Uterus (tissue), 2 donors: ENCODE measurements around the gene SNX30.

Experiments used
- POLR2A ChIP-seq, 2 donors: fragments of 450-650 bp; IDR thresholded peaks; one replicate each; pipeline ENCODE4 v1.6.1; 2016; ENCODE audit warnings: antibody characterized with exemption in 2 of 2, mild to moderate bottlenecking in 1 of 2, moderate library complexity in 1 of 2
- TF ChIP-seq, protein P1 (sequence below), 4 experiments: fragments of 200-600 bp in 2 of 4; fragments of 450-650 bp in 2 of 4; sonication (generic) in 2 of 4; IDR thresholded peaks; one replicate each; pipeline ENCODE4 v1.5.1; 2016 to 2019; ENCODE audit warnings: antibody characterized with exemption in 4 of 4, mild to moderate bottlenecking in 2 of 4, moderate library complexity in 1 of 4

DNA sequence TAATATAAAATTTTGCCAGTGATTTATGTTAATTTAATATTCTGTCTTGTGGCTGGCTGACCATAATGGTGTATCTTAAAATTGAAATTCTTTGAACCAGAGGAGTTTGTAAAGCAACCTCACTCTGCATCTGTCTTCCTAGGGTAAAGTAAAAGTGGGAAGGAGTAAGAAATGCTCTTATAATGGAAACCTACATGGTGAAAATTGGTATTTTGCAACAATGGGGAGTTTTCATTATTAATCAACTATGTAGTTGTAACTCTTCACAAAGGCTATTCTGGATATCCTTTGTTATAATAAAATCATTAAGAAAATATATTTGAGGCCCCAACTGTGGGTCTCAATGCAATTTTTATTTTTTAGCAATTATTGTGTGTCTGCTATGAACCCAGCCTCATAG is 44.2 kb downstream of the SNX30 start:
- TF ChIP-seq, protein P1, sequence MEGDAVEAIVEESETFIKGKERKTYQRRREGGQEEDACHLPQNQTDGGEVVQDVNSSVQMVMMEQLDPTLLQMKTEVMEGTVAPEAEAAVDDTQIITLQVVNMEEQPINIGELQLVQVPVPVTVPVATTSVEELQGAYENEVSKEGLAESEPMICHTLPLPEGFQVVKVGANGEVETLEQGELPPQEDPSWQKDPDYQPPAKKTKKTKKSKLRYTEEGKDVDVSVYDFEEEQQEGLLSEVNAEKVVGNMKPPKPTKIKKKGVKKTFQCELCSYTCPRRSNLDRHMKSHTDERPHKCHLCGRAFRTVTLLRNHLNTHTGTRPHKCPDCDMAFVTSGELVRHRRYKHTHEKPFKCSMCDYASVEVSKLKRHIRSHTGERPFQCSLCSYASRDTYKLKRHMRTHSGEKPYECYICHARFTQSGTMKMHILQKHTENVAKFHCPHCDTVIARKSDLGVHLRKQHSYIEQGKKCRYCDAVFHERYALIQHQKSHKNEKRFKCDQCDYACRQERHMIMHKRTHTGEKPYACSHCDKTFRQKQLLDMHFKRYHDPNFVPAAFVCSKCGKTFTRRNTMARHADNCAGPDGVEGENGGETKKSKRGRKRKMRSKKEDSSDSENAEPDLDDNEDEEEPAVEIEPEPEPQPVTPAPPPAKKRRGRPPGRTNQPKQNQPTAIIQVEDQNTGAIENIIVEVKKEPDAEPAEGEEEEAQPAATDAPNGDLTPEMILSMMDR (IDR thresholded peaks at IDR 0.05) = no peak
- no peak for TF ChIP-seq POLR2A (IDR thresholded peaks at IDR 0.05)
